Urothelium cell line (cell line): ENCODE measurements around the gene CTNNA3.
A peak's percentile ranks its signal among the peaks of the same experiment; 100 is the strongest.

Experiments
- DNase-seq: peaks from one replicate; pipeline ENCODE4 v3.0.0; 2011; ENCODE audit warnings: low spot score, mixed read lengths
- FAIRE-seq: peaks from 2 replicates; lab custom pipeline; 2011; peaks lifted over from hg19 to GRCh38; lab: Jason Lieb, UNC

The CTNNA3 gene

GRCh38 chr10:66513504-66513903, 1182.5 kb downstream of the CTNNA3 start:
- FAIRE-seq (no peak), DNase-seq (no peak)

- DNase-seq (no peak), FAIRE-seq (no peak)
These were observed 1190.9 kb downstream of the CTNNA3 start for GRCh38 chr10:66505003-66505657.

- FAIRE-seq (no peak), DNase-seq (no peak)
These were observed 1194.6 kb downstream of the CTNNA3 start for GRCh38 chr10:66501356-66501755.

GRCh38 chr10:66483966-66484365, 1212.0 kb downstream of the CTNNA3 start:
- FAIRE-seq, result no peak
- DNase-seq, result no peak

- no peak for DNase-seq
- no peak for FAIRE-seq
These were observed 1223.8 kb downstream of the CTNNA3 start for GRCh38 chr10:66472156-66472555.

- FAIRE-seq (no peak), DNase-seq (no peak)
These were observed 1229.0 kb downstream of the CTNNA3 start for GRCh38 chr10:66467042-66467441.

GRCh38 chr10:66466622-66467021, 1229.4 kb downstream of the CTNNA3 start:
- FAIRE-seq (no peak), DNase-seq (no peak)

GRCh38 chr10:66463611-66464010, 1232.4 kb downstream of the CTNNA3 start:
- FAIRE-seq, result no peak
- DNase-seq, result no peak

GRCh38 chr10:66457629-66458028, 1238.4 kb downstream of the CTNNA3 start:
- FAIRE-seq, result no peak
- DNase-seq, result no peak

- FAIRE-seq, result no peak
These were observed 1240.7 kb downstream of the CTNNA3 start for GRCh38 chr10:66455304-66455703.

GRCh38 chr10:66440568-66440967, 1255.4 kb downstream of the CTNNA3 start:
- DNase-seq (no peak), FAIRE-seq (no peak)

More at GRCh38 chr10:66455304-66455703, 1240.7 kb downstream of the CTNNA3 start:
- DNase-seq, result no peak

GRCh38 chr10:66414943-66415342, 1281.1 kb downstream of the CTNNA3 start:
- FAIRE-seq (no peak), DNase-seq (no peak)

GRCh38 chr10:66405566-66405965, 1290.4 kb downstream of the CTNNA3 start:
- DNase-seq, result no peak
- FAIRE-seq, result no peak

GRCh38 chr10:66398669-66399068, 1297.3 kb downstream of the CTNNA3 start:
- FAIRE-seq (no peak), DNase-seq (no peak)

- DNase-seq (no peak), FAIRE-seq (no peak)
These were observed 1301.5 kb downstream of the CTNNA3 start for GRCh38 chr10:66394342-66395063.

GRCh38 chr10:66390926-66391325, 1305.1 kb downstream of the CTNNA3 start:
- no peak for FAIRE-seq
- no peak for DNase-seq

GRCh38 chr10:66381045-66381444, 1315.0 kb downstream of the CTNNA3 start:
- FAIRE-seq (no peak), DNase-seq (no peak)

GRCh38 chr10:66378117-66378876, 1317.7 kb downstream of the CTNNA3 start:
- peak; percentile 7 for DNase-seq
- no peak for FAIRE-seq

GRCh38 chr10:66368146-66368545, 1327.8 kb downstream of the CTNNA3 start:
- DNase-seq (no peak), FAIRE-seq (no peak)

- FAIRE-seq, result no peak
- no peak for DNase-seq
These were observed 1329.8 kb downstream of the CTNNA3 start for GRCh38 chr10:66366163-66366562.

GRCh38 chr10:66365686-66366085, 1330.3 kb downstream of the CTNNA3 start:
- no peak for FAIRE-seq
- no peak for DNase-seq

GRCh38 chr10:66362522-66362921, 1333.5 kb downstream of the CTNNA3 start:
- no peak for FAIRE-seq
- DNase-seq, result no peak
